ENCODE results near the gene ADAMTS17.
"Not testable (repeated sequence)": the region's sequence is repeated elsewhere in the genome, so short reads cannot be mapped to it uniquely, and the experiment has no call there.

ADAMTS17 gene

DNA sequence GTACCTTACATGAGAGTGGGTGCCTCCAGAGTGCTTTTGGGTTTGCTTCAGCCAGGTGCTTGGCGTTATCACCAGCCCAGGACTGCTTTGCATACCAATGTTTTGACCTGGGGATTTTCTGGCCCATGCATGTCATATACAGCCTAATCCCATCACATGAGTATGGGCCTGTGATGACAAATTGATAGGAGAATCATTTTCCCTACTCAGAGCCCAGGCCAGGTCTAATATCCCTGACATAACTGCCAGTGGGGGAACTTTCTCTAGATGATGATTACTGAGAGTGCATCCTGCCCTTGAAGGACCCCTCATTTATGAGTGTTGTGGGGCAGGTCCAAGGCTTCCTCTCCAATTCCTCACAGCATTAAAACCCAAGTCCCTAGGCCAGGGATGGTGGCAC, 411.1 kb downstream of the ADAMTS17 start:
- no peak for DNase-seq

DNA sequence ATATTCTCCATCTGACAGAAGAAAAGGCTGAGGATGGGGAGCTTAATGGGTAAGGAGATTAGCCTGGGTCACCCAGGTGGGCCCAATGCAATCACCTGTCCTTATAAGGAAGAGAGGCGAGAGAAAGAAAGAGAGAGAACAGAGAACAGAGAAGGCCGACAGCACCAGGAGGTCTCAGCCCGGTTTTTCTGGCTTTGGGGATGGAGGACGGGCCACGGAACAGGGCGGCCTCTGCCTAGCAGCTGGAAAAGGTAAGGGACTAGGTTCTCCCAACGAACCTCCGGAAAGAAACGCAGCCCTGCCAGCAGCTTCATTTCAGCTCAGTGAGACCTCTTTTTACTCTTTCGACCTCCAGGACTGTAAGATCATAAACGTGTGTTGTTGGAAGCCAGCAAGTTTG, 412.5 kb downstream of the ADAMTS17 start:
- DNase-seq = no peak

DNA sequence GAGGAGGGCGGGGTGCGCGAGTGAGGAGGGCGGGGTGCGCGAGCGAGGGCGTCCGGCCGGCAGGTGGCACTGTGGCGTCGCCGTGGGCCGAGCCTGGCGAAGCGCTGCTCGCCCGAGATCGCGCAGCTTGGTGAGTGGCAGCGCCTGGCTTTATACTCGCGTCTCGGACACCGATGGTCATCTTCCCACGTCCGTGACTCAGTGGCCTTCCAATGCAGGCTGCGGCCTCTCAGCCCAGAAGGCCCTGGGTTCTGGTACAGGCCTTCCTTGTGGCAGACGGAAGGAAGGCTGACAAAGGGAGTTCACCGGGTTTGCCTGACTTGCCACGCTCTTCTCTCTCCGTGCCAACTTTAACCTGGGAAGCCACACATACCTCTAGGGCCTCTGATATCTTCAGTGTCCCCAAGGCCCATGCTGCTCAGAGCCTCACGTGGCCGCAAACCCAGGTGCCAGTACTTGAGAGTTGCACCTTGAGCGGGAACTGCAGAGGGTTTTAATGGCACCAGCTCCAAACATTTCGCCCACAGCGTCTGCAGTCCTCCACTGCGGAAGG, 413.3 kb downstream of the ADAMTS17 start:
- DNase-seq = peak in 13 of 14 donors; percentile 25 to 78 (median 46)

DNA sequence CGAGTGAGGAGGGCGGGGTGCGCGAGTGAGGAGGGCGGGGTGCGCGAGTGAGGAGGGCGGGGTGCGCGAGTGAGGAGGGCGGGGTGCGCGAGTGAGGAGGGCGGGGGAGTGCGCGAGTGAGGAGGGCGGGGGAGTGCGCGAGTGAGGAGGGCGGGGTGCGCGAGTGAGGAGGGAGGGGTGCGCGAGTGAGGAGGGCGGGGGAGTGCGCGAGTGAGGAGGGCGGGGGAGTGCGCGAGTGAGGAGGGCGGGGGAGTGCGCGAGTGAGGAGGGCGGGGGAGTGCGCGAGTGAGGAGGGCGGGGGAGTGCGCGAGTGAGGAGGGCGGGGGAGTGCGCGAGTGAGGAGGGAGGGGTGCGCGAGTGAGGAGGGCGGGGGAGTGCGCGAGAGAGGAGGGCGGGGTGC, 415.2 kb downstream of the ADAMTS17 start:
- not testable (repeated sequence) for DNase-seq

DNA sequence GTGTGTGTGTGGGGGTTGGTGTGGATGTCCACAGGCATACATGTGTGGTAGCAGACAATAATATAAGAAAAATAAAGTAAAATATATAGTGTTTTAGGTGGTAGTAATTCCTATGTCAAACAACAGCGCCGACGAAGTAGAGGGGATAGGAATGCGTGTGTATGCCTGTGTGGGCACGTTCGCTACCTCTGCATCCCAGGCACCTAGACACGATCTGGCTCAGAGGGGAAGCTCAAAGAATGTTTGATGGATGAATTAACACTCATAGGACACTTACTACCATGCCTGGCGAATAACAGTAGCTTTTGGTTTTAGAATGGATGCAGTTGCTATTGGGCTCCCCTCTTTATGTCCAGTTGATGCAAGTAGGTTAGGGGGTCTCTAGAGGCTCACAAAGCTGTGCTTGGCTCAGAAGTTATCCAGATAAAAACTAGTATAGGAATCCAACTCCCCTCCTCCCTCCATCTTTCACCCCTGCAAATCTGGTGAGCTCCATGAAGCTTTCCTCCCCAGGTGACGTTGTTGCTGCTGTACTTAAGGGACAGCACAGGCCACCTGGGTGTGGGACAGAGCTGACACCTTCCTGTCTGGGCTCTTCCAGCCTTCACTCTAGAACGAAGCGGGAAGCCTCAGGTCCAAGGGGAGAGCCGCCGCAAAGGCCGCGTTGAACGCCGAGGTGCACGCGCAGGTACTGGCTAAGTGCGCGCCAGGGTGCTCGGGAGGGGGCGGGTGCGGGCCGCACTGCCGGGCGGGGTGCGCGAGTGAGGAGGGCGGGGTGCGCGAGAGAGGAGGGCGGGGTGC, 415.9 kb downstream of the ADAMTS17 start:
- peak in 2 of 14 donors; percentile 12 to 75 for DNase-seq

DNA sequence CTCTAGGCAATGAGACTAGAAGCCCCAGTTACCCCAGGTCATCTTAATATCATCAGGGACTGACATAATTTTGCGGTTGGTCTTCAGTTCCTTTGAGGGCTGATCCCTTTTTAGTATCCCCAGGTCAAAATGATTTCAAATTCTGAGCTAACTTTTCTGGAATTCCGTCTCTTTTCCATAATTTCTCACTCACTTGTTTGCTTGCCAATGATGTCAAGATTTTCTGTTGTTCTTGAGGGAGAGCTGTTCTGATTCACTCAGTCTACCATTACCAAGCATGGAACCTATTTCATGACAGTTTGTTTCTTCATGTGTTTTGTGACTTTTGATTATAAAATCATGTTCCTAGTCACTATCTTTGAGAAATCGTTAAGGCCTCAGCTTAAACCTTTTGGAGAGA, 418.1 kb downstream of the ADAMTS17 start:
- DNase-seq = no peak
